Activated naive CD8-positive, alpha-beta T cell (primary cell): Measurements from ENCODE around the gene LMO4.

Experiments used
- H3K27ac Mint-ChIP-seq: one replicate; pipeline ENCODE4 v1.8.0; 2021; ENCODE audit warnings: mixed read lengths
- H3K27me3 Mint-ChIP-seq: one replicate; pipeline ENCODE4 v1.8.0; 2021; ENCODE audit warnings: mixed read lengths
- H3K36me3 Mint-ChIP-seq: one replicate; pipeline ENCODE4 v1.8.0; 2021; ENCODE audit warnings: mixed read lengths
- H3K4me1 Mint-ChIP-seq: one replicate; pipeline ENCODE4 v1.8.0; 2021; ENCODE audit warnings: low read depth, mixed read lengths
- H3K4me3 Mint-ChIP-seq: one replicate; pipeline ENCODE4 v1.8.0; 2021; ENCODE audit warnings: mild to moderate bottlenecking, mixed read lengths
- H3K9me3 Mint-ChIP-seq: one replicate; pipeline ENCODE4 v1.8.0; 2021; ENCODE audit warnings: low read depth, mixed read lengths

Gene LMO4, protein sequence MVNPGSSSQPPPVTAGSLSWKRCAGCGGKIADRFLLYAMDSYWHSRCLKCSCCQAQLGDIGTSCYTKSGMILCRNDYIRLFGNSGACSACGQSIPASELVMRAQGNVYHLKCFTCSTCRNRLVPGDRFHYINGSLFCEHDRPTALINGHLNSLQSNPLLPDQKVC

DNA sequence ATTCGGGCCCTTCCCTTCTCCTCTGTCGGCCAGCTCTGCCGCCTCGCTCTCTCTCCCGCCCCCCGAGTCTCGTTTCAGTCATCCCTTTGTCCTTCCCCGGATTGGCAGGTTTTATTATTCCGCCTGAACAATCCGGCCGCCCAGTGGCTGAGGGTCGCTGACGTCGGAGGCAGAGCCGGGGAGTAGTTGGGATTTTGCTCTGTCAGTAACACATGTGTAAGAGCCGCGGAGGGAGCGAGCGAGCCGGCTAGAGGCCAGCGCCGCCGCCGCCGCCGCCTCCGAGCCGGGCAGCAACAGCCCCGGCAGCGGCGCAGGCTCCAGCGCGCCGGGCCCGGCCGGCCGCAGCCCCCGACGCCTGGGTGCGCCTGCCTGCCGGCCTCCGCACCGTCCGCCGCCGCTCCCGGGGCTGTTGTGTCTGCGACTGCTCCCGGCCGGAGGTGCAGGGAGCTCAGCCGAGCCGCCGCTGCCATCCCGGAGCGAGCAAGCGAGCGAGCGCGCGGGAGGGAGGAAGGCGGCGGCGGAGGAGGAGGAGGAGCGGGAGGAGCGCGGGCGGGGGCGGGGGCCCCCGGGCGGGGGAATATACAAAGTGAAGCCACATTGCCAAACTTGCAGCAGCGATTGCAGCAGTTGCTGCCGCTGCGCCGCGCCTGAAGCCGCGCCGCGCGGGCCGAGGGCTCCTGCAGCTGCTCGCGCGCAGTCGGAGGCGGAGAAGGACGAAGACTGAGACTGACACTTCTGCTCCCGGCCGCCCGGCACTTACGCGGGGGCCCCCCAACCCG lies at the start of gene LMO4:
TSS of gene LMO4 (plus strand) at position 609 of the 779 bp plus-strand sequence. CDS start 3,136 bp downstream, outside the sequence.
- Mint-ChIP-seq H3K36me3 (peaks cover 2% of the 10 kb centered on the region), H3K27ac (peak within 1 kb of the TSS; percentile 89), H3K4me1 (peaks cover 44% of the 10 kb centered on the region), H3K9me3 (no peaks in the 10 kb centered on the region), H3K4me3 (peak within 1 kb of the TSS; percentile 95), H3K27me3 (peaks cover 1% of the 10 kb centered on the region)

DNA sequence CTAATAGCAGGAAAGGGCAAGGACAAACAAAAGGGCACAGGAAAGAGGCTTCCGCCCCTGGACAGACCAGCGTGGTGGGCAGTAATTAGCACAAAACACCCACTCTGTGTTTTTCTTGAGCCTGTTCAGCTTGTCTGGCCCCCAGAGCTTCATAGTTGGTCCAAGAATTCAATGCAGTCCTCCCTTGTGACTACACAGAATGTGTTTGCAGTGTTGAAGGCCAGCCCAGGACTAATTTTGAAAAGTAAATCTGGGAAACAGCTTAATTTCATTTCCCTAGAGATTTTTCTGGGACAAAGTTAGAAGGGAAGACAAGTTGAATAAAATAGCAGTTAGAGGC lies 49.2 kb upstream of the LMO4 start:
- no peaks in the 10 kb centered on the region for H3K27me3 Mint-ChIP-seq
- H3K4me3 Mint-ChIP-seq, result no peak overlapping the region
- H3K4me1 Mint-ChIP-seq, result no peaks in the 10 kb centered on the region
- H3K27ac Mint-ChIP-seq, result no peak overlapping the region
- H3K9me3 Mint-ChIP-seq, result no peaks in the 10 kb centered on the region
- no peaks in the 10 kb centered on the region for H3K36me3 Mint-ChIP-seq

DNA sequence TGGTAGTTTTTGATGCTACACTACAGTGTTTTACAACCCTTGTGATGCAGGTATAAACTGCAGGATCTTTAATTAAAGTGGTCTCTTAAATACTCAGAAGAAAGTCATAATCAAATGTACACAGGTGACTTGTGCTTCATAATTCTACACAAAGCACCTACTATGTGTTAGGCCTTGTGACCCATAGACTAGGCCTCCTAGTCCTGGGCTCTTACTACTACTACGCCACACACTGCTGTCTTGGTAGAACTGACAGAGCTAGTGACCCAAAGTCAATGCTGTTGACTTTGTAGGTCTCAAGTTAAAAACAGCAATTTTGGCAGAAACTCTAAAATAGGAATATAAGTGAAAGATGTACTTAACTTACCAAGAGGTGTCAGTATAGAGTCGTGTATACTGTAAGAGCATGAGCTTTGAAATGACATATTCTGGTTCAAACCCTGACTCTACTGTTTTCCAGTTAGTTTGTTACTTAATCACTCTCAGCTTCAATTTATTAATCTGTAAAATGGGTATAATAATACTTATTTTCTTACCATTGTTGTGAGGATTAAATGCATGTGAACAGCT lies 48.6 kb upstream of the LMO4 start:
- no peak overlapping the region for H3K4me3 Mint-ChIP-seq
- no peaks in the 10 kb centered on the region for H3K27me3 Mint-ChIP-seq
- H3K4me1 Mint-ChIP-seq, result no peaks in the 10 kb centered on the region
- H3K36me3 Mint-ChIP-seq, result no peaks in the 10 kb centered on the region
- H3K9me3 Mint-ChIP-seq, result no peaks in the 10 kb centered on the region
- H3K27ac Mint-ChIP-seq, result no peak overlapping the region

DNA sequence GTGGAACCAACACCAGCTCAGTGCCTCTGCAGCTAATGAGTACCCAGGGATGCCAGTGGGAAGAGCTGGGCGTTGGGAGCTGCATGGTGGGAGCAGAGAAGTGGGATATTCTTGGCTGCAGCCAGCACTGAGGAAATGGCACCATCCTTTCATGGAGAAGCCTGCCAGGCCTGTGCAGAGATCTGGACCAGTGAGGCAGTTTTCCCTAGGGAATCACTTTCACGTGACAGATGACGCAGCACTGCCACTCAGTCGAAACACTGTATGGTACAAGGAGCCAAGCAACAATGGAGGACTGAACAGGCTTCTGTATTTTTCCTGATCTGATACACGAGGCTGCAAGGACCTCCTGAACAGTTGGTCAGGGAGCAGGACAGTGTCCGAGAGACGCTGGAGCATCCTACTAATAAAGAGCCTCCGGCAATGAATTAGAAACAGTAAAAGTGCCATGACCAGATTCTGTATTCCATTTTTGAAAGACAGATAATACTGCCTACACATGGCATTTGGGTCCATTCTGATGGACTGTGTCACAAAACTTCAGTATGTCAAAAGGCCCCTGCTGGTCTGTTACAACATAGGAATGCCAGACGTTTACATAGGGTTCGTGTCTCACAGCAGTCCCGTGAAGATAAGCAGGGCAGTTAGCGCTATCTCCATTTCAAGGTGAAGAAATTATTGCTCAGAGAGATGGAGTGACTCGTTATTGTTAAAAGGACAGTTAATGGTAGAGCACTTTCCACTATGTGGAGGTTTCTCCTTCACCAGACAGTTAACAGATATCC lies 44.0 kb upstream of the LMO4 start:
- Mint-ChIP-seq H3K4me1 (no peaks in the 10 kb centered on the region), H3K9me3 (no peaks in the 10 kb centered on the region), H3K27me3 (peaks cover 1% of the 10 kb centered on the region), H3K4me3 (no peak overlapping the region), H3K27ac (no peak overlapping the region), H3K36me3 (no peaks in the 10 kb centered on the region)

DNA sequence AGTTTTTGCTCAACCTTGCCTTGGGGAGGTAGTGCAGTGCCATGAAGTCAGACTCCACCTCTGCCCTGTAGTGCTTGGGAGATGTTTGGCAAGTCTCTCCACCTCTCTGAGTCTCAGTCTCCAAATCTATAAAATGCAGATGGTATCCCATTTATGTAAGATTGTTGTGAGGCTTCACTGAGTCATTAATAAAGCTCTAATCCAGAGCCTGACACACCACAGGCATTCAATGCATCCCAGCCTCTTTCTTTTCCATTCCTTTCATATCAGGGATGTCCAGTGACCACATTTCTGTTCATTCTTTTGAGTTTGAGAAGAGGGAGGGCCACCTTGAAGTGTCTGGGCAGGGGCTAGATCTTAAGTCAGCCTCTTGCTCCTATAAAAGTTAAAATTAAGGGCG lies 37.6 kb upstream of the LMO4 start:
- Mint-ChIP-seq H3K9me3 (no peaks in the 10 kb centered on the region), H3K27ac (no peak overlapping the region), H3K4me1 (no peaks in the 10 kb centered on the region), H3K4me3 (no peak overlapping the region), H3K27me3 (peaks cover 3% of the 10 kb centered on the region), H3K36me3 (no peaks in the 10 kb centered on the region)

DNA sequence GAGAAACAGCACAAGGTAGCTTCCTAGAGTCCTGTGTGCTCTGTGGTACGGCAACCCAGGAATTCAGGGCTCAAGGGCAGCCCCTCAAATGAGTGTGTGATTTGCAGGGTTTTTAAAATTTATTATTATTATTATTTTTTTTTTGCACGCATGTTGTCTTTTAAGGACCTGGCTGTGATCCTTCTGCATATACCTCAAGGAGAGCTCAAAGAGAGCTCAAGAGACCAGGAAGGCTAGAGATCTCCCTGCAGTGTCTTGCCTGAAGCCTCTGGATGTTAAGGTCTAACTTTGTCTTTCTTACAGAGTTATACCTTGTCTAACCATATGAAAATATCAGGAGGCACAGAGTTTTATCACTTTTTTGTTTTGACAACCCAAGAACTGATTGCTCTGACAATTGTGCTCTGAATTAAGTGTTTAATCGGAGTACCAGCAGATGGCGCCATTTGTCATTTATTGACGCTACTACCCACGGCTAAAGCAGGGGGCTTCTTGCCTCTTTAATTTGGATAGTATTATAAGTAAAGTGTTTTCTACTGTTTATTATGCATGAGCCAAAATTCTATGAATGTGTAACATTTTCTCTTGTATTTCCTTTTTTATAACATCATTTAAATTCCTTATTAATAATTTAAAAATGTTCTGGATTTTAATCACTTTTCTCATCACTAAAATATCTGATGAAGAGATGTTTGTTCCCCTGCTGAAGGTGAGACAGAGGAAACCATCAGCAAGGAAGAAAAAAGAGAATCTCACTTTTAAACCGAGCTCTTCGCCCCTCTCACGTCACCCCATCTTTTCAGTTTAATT lies 35.8 kb upstream of the LMO4 start:
- H3K27ac Mint-ChIP-seq, result no peak overlapping the region
- no peaks in the 10 kb centered on the region for H3K9me3 Mint-ChIP-seq
- no peak overlapping the region for H3K4me3 Mint-ChIP-seq
- no peaks in the 10 kb centered on the region for H3K36me3 Mint-ChIP-seq
- H3K4me1 Mint-ChIP-seq, result no peaks in the 10 kb centered on the region
- H3K27me3 Mint-ChIP-seq, result peaks cover 2% of the 10 kb centered on the region

DNA sequence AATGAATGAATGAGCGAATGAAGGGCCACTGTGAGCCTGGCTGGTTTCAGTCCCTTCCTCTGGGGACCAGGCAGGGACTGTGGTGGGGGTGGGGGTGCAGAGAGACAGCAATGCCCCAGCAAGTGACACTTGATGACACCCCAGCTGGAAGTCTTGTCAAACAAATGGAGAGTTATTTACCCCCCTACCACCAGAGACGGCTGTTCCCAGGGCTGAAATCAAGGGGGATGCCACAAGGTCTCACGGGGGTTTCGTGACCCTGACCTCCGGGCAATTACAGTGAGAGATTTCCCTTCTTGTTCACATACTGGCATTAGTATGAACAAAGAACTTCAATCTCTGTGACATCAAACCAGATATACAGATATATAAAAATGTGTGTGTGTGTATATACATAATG lies 34.0 kb upstream of the LMO4 start:
- Mint-ChIP-seq H3K36me3 (no peaks in the 10 kb centered on the region), H3K27me3 (peaks cover 2% of the 10 kb centered on the region), H3K4me1 (no peaks in the 10 kb centered on the region), H3K27ac (no peak overlapping the region), H3K4me3 (no peak overlapping the region), H3K9me3 (no peaks in the 10 kb centered on the region)

DNA sequence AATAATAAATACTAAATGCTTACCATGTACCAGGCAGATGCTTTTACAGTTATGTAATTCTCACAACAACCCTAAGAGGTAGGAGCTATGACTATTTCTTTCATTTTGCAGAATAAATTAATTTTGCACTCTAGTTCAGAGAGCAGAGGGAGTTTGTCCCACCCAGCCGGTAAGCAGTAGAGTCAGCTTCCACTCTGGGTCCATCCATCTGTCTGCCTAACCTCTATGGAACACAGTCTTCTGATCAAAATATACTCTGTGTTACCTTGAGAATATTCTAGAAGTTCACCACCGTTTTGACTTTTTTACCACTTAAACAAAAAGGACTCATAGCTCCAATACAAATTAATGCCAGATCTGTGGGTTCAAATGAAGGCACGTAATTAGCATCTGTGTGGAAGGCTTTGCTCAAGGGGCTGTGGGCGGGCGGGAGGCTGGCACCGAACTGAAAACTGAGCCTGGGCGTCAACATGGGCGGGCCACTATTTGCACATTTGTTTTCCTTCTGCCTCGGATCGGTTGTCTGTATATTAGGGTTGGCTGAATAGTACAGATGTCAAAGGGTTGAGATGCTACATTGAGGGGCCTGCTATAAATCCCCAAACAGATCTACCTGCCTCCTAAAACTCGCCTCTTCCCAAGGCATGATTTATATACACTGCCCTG lies 33.1 kb upstream of the LMO4 start:
- Mint-ChIP-seq H3K4me3 (no peak overlapping the region), H3K36me3 (no peaks in the 10 kb centered on the region), H3K27ac (no peak overlapping the region), H3K27me3 (peaks cover 2% of the 10 kb centered on the region), H3K4me1 (no peaks in the 10 kb centered on the region), H3K9me3 (no peaks in the 10 kb centered on the region)

DNA sequence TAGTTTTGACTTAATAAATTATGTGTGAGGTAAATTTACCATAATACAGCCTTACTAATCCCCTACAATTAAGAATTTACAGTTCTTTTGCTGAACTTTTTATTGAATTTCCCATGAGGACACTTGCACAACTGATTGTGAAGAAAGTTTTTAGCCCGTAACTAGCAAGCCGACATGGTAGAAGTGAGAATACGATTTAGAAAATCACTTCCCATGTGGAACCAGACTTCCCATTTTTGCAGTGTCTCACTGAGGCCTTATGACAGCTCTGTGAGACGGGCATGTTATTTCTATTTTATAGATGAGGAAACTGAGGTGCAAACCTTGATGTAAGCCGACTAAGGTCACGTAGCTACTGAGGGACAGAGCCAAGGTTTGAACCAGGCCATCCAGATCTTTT lies 32.5 kb upstream of the LMO4 start:
- Mint-ChIP-seq H3K4me3 (no peak overlapping the region), H3K27ac (no peak overlapping the region), H3K27me3 (peaks cover 2% of the 10 kb centered on the region), H3K9me3 (no peaks in the 10 kb centered on the region), H3K4me1 (no peaks in the 10 kb centered on the region), H3K36me3 (no peaks in the 10 kb centered on the region)

DNA sequence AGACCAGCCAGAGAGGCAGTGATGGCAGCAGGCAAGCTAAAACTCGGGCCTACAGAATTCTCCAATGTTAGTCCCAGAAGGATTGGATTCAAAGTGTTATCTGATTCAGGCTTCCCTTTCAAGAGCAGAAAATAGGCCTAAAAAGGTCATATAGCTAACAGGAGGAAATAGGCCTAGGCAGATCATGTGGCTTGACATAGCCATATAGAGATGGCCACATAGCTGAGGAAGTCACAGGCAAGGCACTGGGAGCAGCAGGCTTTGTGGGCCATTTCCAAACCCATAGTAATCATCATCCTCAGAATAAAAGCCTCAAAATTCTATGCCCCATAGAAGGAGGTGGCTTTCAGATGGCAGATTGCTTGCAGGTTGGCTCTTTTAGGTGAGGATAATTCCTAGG lies 29.0 kb upstream of the LMO4 start:
- H3K27me3 Mint-ChIP-seq, result peaks cover 2% of the 10 kb centered on the region
- no peaks in the 10 kb centered on the region for H3K9me3 Mint-ChIP-seq
- H3K4me1 Mint-ChIP-seq, result no peaks in the 10 kb centered on the region
- H3K4me3 Mint-ChIP-seq, result no peak overlapping the region
- H3K27ac Mint-ChIP-seq, result no peak overlapping the region
- H3K36me3 Mint-ChIP-seq, result no peaks in the 10 kb centered on the region

DNA sequence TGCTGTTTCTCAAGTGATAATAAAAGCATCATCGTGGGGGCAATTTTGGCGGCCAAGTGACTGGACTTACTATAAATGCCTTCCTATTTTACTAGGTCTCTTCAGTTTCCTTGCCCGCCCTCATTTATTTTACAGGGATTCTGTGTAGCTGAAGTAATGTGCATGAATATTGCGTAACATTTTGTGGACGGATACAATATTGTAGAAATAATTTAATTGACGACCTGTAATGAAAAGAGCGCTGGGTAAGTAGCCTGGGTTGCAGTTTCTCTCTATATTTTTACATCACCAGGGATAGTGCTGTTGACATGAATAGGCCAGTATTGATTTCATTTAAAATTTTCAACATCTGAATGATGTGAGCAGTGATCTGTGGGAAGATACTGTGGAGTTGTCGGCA lies 28.1 kb upstream of the LMO4 start:
- no peaks in the 10 kb centered on the region for H3K9me3 Mint-ChIP-seq
- no peak overlapping the region for H3K27ac Mint-ChIP-seq
- H3K4me3 Mint-ChIP-seq, result no peak overlapping the region
- H3K36me3 Mint-ChIP-seq, result no peaks in the 10 kb centered on the region
- H3K27me3 Mint-ChIP-seq, result peaks cover 2% of the 10 kb centered on the region
- no peaks in the 10 kb centered on the region for H3K4me1 Mint-ChIP-seq

DNA sequence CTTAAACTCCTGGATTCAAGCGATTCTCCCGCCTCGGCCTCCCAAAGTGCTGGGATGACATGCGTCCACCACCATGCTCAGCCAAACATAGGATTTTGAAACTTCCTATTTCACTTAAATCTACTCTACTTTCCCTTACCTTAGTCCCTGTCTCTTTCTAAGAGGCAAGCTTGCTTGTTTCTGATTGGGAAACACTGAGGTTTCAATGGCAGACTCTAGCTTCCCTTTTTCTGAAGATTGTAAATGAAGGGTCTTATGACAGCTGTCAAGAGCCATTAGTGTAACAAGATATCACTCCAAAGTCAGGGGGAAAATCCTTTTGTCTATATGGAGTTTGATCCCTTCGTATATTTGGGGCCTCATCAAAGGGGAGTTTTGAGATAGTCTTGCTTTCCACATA lies 23.5 kb upstream of the LMO4 start:
- H3K4me3 Mint-ChIP-seq, result no peak overlapping the region
- H3K4me1 Mint-ChIP-seq, result no peaks in the 10 kb centered on the region
- no peaks in the 10 kb centered on the region for H3K9me3 Mint-ChIP-seq
- no peak overlapping the region for H3K27ac Mint-ChIP-seq
- no peaks in the 10 kb centered on the region for H3K36me3 Mint-ChIP-seq
- H3K27me3 Mint-ChIP-seq, result peaks cover 3% of the 10 kb centered on the region

DNA sequence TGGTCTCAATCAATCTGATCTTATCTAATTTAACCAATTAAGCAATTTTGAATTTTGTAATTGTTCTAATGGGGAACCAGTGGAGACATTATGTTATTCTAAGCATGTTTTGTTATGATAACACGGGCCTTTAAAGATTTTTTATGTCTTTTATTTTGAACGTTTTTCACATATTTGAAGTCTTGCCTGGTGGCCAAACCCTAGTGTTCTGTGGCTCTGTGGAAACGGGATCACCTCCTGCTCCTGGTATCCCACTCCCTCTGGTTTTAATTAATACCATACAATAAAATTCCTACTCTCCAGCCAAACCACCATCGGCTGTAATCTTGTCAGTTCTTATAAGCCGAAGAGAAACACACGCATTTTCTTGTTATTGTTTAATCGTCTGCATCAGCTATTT lies 22.9 kb upstream of the LMO4 start:
- Mint-ChIP-seq H3K27me3 (peaks cover 3% of the 10 kb centered on the region), H3K27ac (no peak overlapping the region), H3K36me3 (no peaks in the 10 kb centered on the region), H3K4me1 (no peaks in the 10 kb centered on the region), H3K4me3 (no peak overlapping the region), H3K9me3 (no peaks in the 10 kb centered on the region)

DNA sequence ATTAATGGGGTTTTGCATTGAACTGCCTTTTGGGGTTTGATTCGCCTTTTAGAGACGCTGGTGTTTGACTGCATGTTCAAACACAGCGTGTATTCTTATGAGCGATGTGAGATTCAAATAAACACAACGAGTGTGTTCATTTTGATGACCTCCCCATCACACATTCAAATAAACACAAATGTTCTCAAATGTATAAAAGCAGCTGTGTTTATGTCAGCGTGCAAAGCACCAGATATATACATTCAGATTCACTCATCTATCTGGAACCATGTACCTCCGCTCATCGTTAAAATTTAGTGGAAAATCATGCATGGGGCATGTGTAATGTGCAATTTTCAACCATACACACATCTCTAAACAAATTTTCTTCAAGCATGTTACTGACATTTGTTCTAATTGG lies 21.4 kb upstream of the LMO4 start:
- H3K4me3 Mint-ChIP-seq, result no peak overlapping the region
- H3K9me3 Mint-ChIP-seq, result no peaks in the 10 kb centered on the region
- no peak overlapping the region for H3K27ac Mint-ChIP-seq
- no peaks in the 10 kb centered on the region for H3K36me3 Mint-ChIP-seq
- no peaks in the 10 kb centered on the region for H3K4me1 Mint-ChIP-seq
- peaks cover 1% of the 10 kb centered on the region for H3K27me3 Mint-ChIP-seq
